ENCODE measurements around the gene KLHL25. TPM values are rescaled to one million over a fixed set of nuclear protein-coding genes. Genes with fewer than 3 reads are reported as not detected.

Gene KLHL25
- total RNA-seq, 4 donors from 2014 or later, result 3.1 to 11.6 (median 8.1) TPM

DNA sequence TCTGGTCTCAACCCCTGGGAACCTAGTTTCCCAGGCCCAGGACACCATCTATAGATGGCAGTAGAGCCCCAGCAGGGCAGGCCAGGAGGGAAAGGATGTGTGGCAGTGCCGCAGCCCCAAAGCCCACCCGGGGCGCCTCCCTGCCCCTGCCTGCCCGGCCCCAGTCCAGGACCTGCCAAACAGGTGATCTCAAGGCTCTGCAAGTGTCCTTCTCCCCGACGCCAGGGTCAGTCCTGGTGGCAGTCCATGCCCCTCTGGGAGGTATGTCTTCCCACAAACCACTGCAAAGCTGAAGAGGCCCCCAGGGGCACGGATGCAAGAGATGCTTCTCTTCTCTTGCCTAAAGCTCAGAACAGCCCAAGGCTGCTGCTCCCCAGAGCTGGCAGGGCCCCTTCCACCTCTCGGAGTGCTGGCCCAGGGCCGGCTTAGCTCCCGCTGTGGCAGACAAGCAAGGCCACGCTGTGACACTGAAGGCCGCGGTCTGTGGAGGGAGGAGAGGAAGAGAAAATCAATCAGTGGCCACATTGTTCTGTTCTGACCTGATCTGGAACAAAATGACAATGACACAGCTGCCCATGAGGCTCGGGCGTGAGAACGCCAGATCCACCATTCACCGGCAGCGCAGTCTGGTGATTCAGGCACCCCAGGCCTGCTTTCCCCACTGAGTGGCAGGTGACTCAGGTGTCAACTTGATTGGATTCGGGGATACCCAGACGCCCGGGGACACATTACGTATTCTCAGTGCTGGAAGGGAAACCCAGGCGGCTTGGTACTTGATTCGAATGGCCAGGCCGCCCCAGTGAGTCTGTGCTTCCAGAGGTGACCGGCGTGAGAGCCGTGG is 34.0 kb downstream of the KLHL25 start:
- Histone ChIP-seq H3K36me3 (peaks cover 0 to 54% (median 0%) of the 10 kb centered on the region in 3 donors), H3K27ac (peak overlapping the region in 1 of 4 donors; percentile 29), H3K4me3 (no peak overlapping the region), H3K9me3 (no peaks in the 10 kb centered on the region), H3K4me1 (peaks cover 0 to 60% (median 26%) of the 10 kb centered on the region in 3 donors), H3K27me3 (no peaks in the 10 kb centered on the region)
- intact Hi-C loops (cut with DNase I), result no loop called here
- WGBS, 2 donors, result 85 to 91% methylated on average over 11 to 19 of the region's 28 CpGs
- DNase-seq, result no peak
- TF ChIP-seq POLR2A (IDR thresholded peaks at IDR 0.05), result no peak
- TF ChIP-seq, protein P1, sequence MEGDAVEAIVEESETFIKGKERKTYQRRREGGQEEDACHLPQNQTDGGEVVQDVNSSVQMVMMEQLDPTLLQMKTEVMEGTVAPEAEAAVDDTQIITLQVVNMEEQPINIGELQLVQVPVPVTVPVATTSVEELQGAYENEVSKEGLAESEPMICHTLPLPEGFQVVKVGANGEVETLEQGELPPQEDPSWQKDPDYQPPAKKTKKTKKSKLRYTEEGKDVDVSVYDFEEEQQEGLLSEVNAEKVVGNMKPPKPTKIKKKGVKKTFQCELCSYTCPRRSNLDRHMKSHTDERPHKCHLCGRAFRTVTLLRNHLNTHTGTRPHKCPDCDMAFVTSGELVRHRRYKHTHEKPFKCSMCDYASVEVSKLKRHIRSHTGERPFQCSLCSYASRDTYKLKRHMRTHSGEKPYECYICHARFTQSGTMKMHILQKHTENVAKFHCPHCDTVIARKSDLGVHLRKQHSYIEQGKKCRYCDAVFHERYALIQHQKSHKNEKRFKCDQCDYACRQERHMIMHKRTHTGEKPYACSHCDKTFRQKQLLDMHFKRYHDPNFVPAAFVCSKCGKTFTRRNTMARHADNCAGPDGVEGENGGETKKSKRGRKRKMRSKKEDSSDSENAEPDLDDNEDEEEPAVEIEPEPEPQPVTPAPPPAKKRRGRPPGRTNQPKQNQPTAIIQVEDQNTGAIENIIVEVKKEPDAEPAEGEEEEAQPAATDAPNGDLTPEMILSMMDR (IDR thresholded peaks at IDR 0.05), result no peak

DNA sequence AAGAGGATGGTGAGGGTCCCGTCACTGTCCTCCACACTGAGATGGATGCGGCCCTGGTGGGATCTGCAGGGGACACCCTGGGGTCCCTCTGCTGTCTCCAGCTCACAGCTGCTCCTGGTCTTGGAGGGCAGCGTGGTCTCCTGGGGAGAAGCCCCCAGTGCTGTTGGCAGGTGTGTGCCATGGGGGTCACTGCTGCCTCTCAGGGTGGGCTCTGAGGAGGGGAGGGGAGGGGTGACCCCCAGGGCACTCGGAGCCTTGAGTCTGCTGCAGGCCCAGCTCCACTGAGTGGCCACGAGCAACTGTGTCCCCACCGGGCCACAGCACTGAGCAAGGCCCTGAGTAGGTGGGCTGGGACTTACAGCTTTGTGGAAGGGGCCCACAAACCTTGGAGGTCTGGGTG is 34.7 kb downstream of the KLHL25 start:
- Histone ChIP-seq H3K27me3 (no peaks in the 10 kb centered on the region), H3K9me3 (no peaks in the 10 kb centered on the region), H3K27ac (no peak overlapping the region), H3K4me1 (peaks cover 0 to 64% (median 26%) of the 10 kb centered on the region in 3 donors), H3K36me3 (peaks cover 0 to 54% (median 0%) of the 10 kb centered on the region in 3 donors), H3K4me3 (no peak overlapping the region)
- no peak for DNase-seq
- no CpG with 5 or more reads among the region's 6 CpGs for WGBS, 2 donors
- intact Hi-C loops (cut with DNase I), result no loop called here
- TF ChIP-seq, protein P1 (IDR thresholded peaks at IDR 0.05), result no peak
- TF ChIP-seq POLR2A (IDR thresholded peaks at IDR 0.05), result no peak

DNA sequence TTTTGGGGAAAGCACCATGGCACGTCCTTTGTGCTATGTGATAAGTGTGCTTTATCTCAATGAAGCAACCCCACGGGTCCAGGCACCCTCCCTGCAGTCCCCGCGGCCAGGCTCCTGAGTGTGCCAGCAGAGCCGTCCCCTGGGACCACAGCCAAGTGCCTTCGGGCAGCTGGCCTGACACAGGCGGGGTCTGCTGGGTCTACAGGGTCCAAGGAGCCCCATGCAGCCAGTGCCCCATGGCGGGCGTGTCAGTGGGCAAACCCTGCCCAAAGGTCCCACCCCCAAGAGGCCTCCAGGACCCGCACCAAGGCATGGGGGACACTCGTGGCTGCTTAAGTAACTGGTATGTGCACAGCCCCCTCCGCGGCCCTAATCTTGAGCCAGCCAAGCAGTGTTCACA is 35.3 kb downstream of the KLHL25 start:
- WGBS, 2 donors, result 67 to 88% methylated on average over 3 to 5 of the region's 13 CpGs
- Histone ChIP-seq H3K27ac (no peak overlapping the region), H3K36me3 (peaks cover 0 to 54% (median 0%) of the 10 kb centered on the region in 3 donors), H3K9me3 (no peaks in the 10 kb centered on the region), H3K27me3 (no peaks in the 10 kb centered on the region), H3K4me1 (peaks cover 0 to 64% (median 30%) of the 10 kb centered on the region in 3 donors), H3K4me3 (no peak overlapping the region)
- intact Hi-C loops (cut with DNase I), result loop anchor here (10.0 kb wide), 1 partner anchor 75 kb away; no protein-coding TSS in a partner anchor
- no peak for DNase-seq
- no peak for TF ChIP-seq POLR2A (IDR thresholded peaks at IDR 0.05)
- TF ChIP-seq, protein P1 (IDR thresholded peaks at IDR 0.05), result no peak

DNA sequence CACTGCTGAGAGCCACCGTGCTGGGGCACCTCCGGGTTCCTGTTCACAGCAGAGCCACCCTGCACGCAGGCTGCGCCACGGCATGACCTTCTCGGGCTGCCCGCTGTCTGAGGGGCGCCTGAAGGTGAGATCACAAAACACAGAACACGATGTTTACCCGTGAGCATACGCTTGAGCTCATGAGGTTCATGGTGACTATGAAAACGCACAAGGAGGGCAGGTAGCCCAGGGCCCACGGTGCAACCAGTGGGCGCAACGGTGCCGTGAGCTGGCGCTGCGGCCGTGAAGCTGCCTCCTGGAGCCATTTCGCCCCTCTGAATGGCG is 36.1 kb downstream of the KLHL25 start:
- H3K4me1 ChIP-seq, result peaks cover 0 to 64% (median 32%) of the 10 kb centered on the region in 3 donors
- no peak for DNase-seq
- H3K9me3 ChIP-seq, result no peaks in the 10 kb centered on the region
- no peak overlapping the region for H3K27ac ChIP-seq
- WGBS, 2 donors, result 100% methylated on average over 1 to 2 of the region's 21 CpGs
- TF ChIP-seq, protein P1 (IDR thresholded peaks at IDR 0.05), result no peak
- no peak for TF ChIP-seq POLR2A (IDR thresholded peaks at IDR 0.05)
- peaks cover 0 to 49% (median 0%) of the 10 kb centered on the region in 3 donors for H3K36me3 ChIP-seq
- H3K4me3 ChIP-seq, result no peak overlapping the region
- no peaks in the 10 kb centered on the region for H3K27me3 ChIP-seq
- intact Hi-C loops (cut with DNase I), result loop anchor here (10.0 kb wide), 1 partner anchor 76 kb away; no protein-coding TSS in a partner anchor

DNA sequence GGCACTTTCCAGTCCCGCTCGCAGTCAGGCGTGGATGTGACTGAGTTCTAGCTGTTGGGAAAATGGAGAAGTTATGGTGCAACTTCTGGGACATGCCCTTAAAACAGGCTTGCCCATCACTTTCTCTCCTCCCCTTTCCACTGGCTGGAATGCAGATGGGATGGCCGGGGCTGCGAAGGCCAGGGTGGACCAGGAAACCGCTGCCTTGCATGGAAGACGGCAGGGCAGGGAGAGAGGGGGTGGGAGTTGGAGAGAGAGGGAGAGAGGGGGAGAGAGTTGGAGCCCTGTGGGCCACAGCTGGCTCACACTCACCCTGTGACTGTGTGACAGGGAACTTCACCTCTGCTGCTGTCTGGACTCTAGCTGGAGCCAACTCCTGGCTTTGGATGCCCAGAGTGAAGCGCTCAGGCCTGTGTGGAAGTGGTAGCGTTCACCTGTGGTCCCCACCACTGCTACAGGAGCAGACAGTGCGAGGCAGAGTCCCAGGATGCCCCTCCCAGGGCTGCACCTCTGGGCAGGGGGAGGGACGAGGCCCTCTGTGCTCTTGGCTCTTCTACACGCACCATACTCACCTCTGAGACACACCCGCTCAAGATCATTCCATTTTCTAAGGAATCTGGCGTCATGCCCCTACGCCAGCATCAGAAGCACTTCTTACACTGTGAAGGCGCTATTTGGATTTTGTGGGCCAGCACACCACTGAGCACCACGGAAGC is 36.6 kb downstream of the KLHL25 start:
- Histone ChIP-seq H3K9me3 (no peaks in the 10 kb centered on the region), H3K4me1 (peaks cover 0 to 63% (median 28%) of the 10 kb centered on the region in 3 donors), H3K27me3 (no peaks in the 10 kb centered on the region), H3K36me3 (peaks cover 0 to 44% (median 0%) of the 10 kb centered on the region in 3 donors), H3K4me3 (no peak overlapping the region), H3K27ac (no peak overlapping the region)
- intact Hi-C loops (cut with DNase I), result loop anchor here (10.0 kb wide), 1 partner anchor 77 kb away; no protein-coding TSS in a partner anchor
- 49 to 92% methylated on average over 2 to 7 of the region's 17 CpGs for whole genome bisulfite sequencing, 2 donors
- TF ChIP-seq, protein P1 (IDR thresholded peaks at IDR 0.05), result no peak
- no peak for TF ChIP-seq POLR2A (IDR thresholded peaks at IDR 0.05)
- DNase-seq, result no peak

All from esophagus squamous epithelium (tissue), 5 donors.